HG02759 (cell line): Measurements from ENCODE around the gene PCDHGA1.
"Not testable (repeated sequence)": the region's sequence is repeated elsewhere in the genome, so short reads cannot be mapped to it uniquely, and the experiment has no call there.

ENCODE experiments used
- ATAC-seq: cut with Tn5 transposase; IDR thresholded peaks from one replicate; pipeline ENCODE4 v1.9.1; 2021; ENCODE audit warnings: mild to moderate bottlenecking, moderate library complexity; ENCODE audit not compliant: unreplicated experiment

Gene PCDHGA1

GRCh38 chr5:141407790-141408505, 77.6 kb downstream of the PCDHGA1 start, which contains the start of gene PCDHGB6:
Gene PCDHGB6 (plus strand): TSS chr5:141408021. CDS start chr5:141408203, 182 bp downstream.
- peak; percentile 65 for ATAC-seq

DNA sequence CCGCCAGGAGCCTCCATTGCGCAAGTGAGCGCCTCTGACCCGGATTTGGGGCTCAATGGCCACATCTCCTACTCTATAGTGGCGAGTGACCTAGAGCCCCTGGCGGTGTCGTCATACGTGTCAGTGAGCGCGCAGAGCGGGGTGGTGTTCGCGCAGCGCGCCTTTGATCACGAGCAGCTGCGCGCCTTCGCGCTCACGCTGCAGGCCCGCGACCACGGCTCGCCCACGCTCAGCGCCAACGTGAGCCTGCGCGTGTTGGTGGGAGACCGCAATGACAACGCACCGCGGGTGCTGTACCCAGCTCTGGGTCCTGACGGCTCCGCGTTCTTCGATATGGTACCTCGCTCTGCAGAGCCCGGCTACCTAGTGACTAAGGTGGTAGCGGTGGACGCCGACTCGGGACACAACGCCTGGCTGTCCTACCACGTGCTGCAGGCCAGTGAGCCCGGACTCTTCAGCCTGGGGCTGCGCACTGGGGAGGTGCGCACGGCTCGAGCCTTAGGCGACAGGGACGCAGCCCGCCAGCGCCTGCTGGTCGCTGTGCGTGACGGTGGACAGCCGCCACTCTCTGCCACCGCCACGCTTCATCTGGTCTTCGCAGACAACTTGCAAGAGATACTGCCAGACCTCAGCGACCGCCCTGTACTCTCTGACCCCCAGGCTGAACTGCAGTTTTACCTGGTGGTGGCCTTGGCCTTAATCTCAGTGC, 79.4 kb downstream of the PCDHGA1 start:
- ATAC-seq: no peak

- ATAC-seq: no peak
Observed at GRCh38 chr5:141411575-141411974, 81.3 kb downstream of the PCDHGA1 start.

GRCh38 chr5:141412854-141413539, 82.7 kb downstream of the PCDHGA1 start, which contains the start of gene PCDHGA10:
Gene PCDHGA10 (plus strand): TSS chr5:141412987. CDS start chr5:141413176, 189 bp downstream.
- peak; percentile 79 for ATAC-seq

DNA sequence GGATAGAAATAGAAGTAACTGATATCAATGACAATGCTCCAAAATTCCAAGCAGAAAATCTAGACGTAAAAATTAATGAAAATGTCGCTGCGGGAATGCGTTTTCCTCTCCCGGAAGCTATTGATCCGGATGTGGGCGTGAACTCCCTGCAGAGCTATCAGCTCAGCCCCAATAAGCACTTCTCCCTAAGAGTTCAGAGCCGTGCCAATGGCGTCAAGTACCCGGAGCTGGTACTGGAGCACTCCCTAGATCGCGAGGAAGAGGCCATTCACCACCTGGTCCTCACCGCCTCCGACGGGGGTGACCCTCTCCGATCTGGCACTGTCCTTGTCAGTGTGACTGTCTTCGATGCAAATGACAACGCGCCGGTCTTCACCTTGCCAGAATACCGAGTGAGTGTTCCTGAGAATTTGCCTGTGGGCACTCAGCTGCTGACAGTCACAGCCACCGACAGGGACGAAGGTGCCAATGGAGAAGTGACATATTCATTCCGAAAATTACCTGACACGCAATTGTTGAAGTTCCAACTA, 83.3 kb downstream of the PCDHGA1 start:
- peak; percentile 34 for ATAC-seq

- ATAC-seq: not testable (repeated sequence)
Observed at GRCh38 chr5:141414548-141415274, 84.4 kb downstream of the PCDHGA1 start.

DNA sequence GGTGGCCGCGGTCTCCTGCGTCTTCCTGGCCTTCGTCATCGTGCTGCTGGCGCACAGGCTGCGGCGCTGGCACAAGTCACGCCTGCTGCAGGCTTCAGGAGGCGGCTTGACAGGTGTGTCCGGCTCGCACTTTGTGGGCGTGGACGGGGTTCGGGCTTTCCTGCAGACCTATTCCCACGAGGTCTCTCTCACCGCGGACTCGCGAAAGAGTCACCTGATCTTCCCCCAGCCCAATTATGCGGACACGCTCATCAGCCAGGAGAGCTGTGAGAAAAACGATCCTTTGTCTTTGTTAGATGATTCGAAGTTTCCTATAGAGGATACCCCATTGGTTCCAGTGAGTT, 84.9 kb downstream of the PCDHGA1 start:
- ATAC-seq: not testable (repeated sequence)

- ATAC-seq: peak; percentile 74
Observed at GRCh38 chr5:141417494-141418172, 87.3 kb downstream of the PCDHGA1 start, which contains the start of gene PCDHGB7. Gene PCDHGB7 (plus strand): TSS chr5:141417677. CDS start chr5:141417860, 183 bp downstream.

DNA sequence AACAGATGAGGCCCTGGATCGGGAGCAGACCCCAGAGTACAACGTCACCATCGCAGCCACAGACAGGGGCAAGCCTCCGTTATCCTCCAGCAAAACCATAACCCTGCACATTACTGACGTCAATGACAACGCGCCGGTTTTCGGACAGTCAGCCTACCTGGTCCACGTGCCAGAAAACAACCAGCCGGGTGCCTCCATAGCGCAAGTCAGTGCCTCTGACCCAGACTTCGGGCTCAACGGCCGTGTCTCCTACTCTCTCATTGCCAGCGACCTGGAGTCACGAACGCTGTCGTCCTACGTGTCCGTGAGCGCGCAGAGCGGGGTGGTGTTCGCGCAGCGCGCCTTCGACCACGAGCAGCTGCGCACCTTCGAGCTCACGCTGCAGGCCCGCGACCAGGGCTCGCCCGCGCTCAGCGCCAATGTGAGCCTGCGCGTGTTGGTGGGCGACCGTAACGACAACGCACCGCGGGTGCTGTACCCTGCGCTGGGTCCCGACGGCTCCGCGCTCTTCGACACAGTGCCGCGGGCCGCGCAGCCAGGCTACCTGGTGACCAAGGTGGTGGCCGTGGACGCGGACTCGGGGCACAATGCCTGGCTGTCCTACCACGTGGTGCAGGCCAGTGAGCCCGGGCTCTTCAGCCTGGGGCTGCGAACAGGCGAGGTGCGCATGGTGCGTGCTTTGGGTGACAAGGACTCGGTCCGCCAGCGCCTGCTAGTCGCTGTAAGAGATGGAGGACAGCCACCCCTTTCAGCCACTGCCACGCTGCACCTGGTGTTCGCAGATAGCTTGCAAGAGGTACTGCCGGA, 89.0 kb downstream of the PCDHGA1 start:
- no peak for ATAC-seq

GRCh38 chr5:141420855-141421488, 90.7 kb downstream of the PCDHGA1 start, which contains the start of gene PCDHGA11:
Gene PCDHGA11 (plus strand): TSS chr5:141421051. CDS start chr5:141421228, 177 bp downstream.
- peak; percentile 50 for ATAC-seq

DNA sequence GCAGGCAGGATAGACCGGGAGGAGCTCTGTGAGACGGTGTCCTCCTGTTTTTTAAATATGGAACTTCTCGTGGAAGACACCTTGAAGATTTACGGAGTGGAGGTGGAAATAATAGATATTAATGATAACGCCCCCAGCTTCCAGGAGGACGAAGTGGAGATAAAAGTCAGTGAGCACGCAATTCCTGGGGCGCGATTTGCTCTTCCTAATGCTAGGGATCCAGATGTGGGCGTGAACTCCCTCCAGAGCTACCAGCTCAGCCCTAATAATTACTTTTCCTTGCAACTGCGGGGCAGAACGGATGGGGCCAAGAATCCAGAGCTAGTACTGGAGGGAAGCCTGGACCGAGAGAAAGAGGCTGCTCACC, 91.2 kb downstream of the PCDHGA1 start:
- no peak for ATAC-seq

GRCh38 chr5:141422742-141423291, 92.5 kb downstream of the PCDHGA1 start:
- ATAC-seq: no peak

GRCh38 chr5:141427783-141428426, 97.6 kb downstream of the PCDHGA1 start:
- ATAC-seq: no peak

DNA sequence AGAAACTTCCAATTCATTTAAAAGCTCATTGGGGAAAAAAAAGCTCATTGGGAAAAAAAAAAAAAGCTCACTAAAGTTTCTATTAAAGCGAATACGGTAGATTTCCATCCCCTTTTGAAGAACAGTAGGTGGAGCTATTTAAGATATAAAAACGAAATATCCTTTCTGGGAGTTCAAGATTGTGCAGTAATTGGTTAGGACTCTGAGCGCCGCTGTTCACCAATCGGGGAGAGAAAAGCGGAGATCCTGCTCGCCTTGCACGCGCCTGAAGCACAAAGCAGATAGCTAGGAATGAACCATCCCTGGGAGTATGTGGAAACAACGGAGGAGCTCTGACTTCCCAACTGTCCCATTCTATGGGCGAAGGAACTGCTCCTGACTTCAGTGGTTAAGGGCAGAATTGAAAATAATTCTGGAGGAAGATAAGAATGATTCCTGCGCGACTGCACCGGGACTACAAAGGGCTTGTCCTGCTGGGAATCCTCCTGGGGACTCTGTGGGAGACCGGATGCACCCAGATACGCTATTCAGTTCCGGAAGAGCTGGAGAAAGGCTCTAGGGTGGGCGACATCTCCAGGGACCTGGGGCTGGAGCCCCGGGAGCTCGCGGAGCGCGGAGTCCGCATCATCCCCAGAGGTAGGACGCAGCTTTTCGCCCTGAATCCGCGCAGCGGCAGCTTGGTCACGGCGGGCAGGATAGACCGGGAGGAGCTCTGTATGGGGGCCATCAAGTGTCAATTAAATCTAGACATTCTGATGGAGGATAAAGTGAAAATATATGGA, 100.2 kb downstream of the PCDHGA1 start, which contains the start of gene PCDHGA12:
Gene PCDHGA12, plus strand, starts transcription at position 176 of the 782 bp plus-strand sequence. Its CDS starts 253 bp downstream, at position 429.
- peak; percentile 79 for ATAC-seq

DNA sequence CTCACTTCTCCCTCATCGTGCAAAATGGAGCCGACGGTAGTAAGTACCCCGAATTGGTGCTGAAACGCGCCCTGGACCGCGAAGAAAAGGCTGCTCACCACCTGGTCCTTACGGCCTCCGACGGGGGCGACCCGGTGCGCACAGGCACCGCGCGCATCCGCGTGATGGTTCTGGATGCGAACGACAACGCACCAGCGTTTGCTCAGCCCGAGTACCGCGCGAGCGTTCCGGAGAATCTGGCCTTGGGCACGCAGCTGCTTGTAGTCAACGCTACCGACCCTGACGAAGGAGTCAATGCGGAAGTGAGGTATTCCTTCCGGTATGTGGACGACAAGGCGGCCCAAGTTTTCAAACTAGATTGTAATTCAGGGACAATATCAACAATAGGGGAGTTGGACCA, 101.0 kb downstream of the PCDHGA1 start:
- peak; percentile 54 for ATAC-seq

GRCh38 chr5:141432308-141432707, 102.0 kb downstream of the PCDHGA1 start:
- not testable (repeated sequence) for ATAC-seq

GRCh38 chr5:141432726-141433125, 102.4 kb downstream of the PCDHGA1 start:
- ATAC-seq: not testable (repeated sequence)
